NCI-H526 (cell line): Measurements from ENCODE around the gene KCNQ4.

Experiments used
- DNase-seq, 2 experiments: peaks; one replicate each; lab custom pipeline; 2025; lab: John Stamatoyannopoulos, UW

KCNQ4 gene

GRCh38 chr1:40861224-40862003, 77.8 kb downstream of the KCNQ4 start:
- DNase-seq: peak in 1 of 2 experiments; percentile 73

GRCh38 chr1:40862008-40862863, 78.6 kb downstream of the KCNQ4 start, which contains the start of gene CITED4:
Gene CITED4 (minus strand): TSS chr1:40862363. CDS start chr1:40862127, 236 bp downstream.
- DNase-seq: peak; percentile 91 to 99

- peak; percentile 33 to 35 for DNase-seq
These were observed 84.6 kb downstream of the KCNQ4 start for GRCh38 chr1:40868051-40868723.

- no peak for DNase-seq
These were observed 86.6 kb downstream of the KCNQ4 start for GRCh38 chr1:40870135-40870728.

- no peak for DNase-seq
These were observed 88.7 kb downstream of the KCNQ4 start for GRCh38 chr1:40872276-40872675.

GRCh38 chr1:40873863-40874472, 90.4 kb downstream of the KCNQ4 start:
- no peak for DNase-seq

- DNase-seq: no peak
These were observed 92.8 kb downstream of the KCNQ4 start for GRCh38 chr1:40876436-40876761.

- no peak for DNase-seq
These were observed 93.3 kb downstream of the KCNQ4 start for GRCh38 chr1:40876891-40877290.

- DNase-seq: peak in 1 of 2 experiments; percentile 43
These were observed 94.1 kb downstream of the KCNQ4 start for GRCh38 chr1:40877698-40878097.

- no peak for DNase-seq
These were observed 95.3 kb downstream of the KCNQ4 start for GRCh38 chr1:40878906-40879305.

GRCh38 chr1:40879482-40880175, 96.0 kb downstream of the KCNQ4 start:
- DNase-seq: no peak

- DNase-seq: no peak
These were observed 97.4 kb downstream of the KCNQ4 start for GRCh38 chr1:40880813-40881549.

- peak in 1 of 2 experiments; percentile 39 for DNase-seq
These were observed 100.6 kb downstream of the KCNQ4 start for GRCh38 chr1:40884055-40884795.

- DNase-seq: no peak
These were observed 102.9 kb downstream of the KCNQ4 start for GRCh38 chr1:40886318-40887011.

- no peak for DNase-seq
These were observed 103.4 kb downstream of the KCNQ4 start for GRCh38 chr1:40887012-40887378.

- DNase-seq: no peak
These were observed 104.1 kb downstream of the KCNQ4 start for GRCh38 chr1:40887652-40888051.
